HFFc6 (cell line): ENCODE results near the gene SPARC. TPM values are rescaled to one million over a fixed set of nuclear protein-coding genes. Genes with fewer than 3 reads are reported as not detected.

Source experiments
- DNase-seq: peaks from one replicate; pipeline ENCODE4 v3.0.0-alpha.2; 2018
- H3K27ac Mint-ChIP-seq: 2 replicates; pipeline ENCODE4 v1.8.0; 2020; ENCODE audit warnings: mild to moderate bottlenecking, mixed read lengths
- H3K27me3 Mint-ChIP-seq: 2 replicates; pipeline ENCODE4 v1.8.0; 2021; ENCODE audit warnings: mild to moderate bottlenecking, moderate library complexity, mixed read lengths; ENCODE audit not compliant: insufficient read depth
- H3K36me3 Mint-ChIP-seq: 2 replicates; pipeline ENCODE4 v1.8.0; 2021; ENCODE audit warnings: low read depth, mixed read lengths
- H3K4me1 Mint-ChIP-seq: 2 replicates; pipeline ENCODE4 v1.8.0; 2020; ENCODE audit warnings: low read depth, mixed read lengths
- H3K4me3 Mint-ChIP-seq: 2 replicates; pipeline ENCODE4 v1.8.0; 2020; ENCODE audit warnings: mild to moderate bottlenecking, moderate library complexity, mixed read lengths
- H3K9me3 Mint-ChIP-seq: 2 replicates; pipeline ENCODE4 v1.8.0; 2020; ENCODE audit warnings: mild to moderate bottlenecking, mixed read lengths
- total RNA-seq, 6 experiments: library from RNA; stranded (reverse); fragmentation: NEBNext Ultra II Directional; extraction: Animal tissue kit (Norgen Biotek cat#: 25700); gene quantifications; 2 replicates in 1 of 6; 3 replicates in 5 of 6; pipeline ENCODE4 v1.2.3, GENCODE V29; 2021
- TF ChIP-seq, protein P1 (sequence below): fragments of 200-600 bp; sonication (generic); IDR thresholded peaks from 2 replicates; pipeline ENCODE4 v1.5.0; 2021; ENCODE audit warnings: antibody characterized with exemption, mild to moderate bottlenecking

The SPARC gene
- total RNA-seq, 6 experiments from 2014 or later, result 3,729 to 5,836 (median 4,094) TPM

DNA sequence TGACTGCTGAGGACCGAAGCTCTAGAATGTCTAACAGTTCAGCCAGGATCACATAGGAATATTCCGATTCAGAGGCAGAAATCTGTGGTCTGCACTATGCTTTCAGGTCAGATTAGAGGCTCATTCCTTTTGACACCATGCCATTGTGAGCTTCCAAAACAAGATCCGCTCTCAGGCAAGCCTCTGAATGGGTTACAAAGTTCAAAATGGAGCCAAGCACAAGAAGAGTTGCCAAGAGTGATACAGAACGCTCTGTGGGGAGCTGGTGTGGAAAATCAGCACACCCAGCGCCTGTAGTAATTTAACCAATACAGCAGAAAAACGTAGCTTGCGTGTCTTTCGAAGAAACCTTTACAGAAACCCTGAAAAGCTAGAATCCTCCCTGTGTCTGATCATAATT, 62.2 kb downstream of the SPARC start:
- Mint-ChIP-seq H3K27me3 (peaks cover 35% of the 10 kb centered on the region), H3K4me1 (peaks cover 9% of the 10 kb centered on the region), H3K27ac (no peak overlapping the region), H3K9me3 (no peaks in the 10 kb centered on the region), H3K4me3 (no peak overlapping the region), H3K36me3 (no peaks in the 10 kb centered on the region)
- TF ChIP-seq, protein P1, sequence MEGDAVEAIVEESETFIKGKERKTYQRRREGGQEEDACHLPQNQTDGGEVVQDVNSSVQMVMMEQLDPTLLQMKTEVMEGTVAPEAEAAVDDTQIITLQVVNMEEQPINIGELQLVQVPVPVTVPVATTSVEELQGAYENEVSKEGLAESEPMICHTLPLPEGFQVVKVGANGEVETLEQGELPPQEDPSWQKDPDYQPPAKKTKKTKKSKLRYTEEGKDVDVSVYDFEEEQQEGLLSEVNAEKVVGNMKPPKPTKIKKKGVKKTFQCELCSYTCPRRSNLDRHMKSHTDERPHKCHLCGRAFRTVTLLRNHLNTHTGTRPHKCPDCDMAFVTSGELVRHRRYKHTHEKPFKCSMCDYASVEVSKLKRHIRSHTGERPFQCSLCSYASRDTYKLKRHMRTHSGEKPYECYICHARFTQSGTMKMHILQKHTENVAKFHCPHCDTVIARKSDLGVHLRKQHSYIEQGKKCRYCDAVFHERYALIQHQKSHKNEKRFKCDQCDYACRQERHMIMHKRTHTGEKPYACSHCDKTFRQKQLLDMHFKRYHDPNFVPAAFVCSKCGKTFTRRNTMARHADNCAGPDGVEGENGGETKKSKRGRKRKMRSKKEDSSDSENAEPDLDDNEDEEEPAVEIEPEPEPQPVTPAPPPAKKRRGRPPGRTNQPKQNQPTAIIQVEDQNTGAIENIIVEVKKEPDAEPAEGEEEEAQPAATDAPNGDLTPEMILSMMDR, result no peak
- DNase-seq, result no peak

DNA sequence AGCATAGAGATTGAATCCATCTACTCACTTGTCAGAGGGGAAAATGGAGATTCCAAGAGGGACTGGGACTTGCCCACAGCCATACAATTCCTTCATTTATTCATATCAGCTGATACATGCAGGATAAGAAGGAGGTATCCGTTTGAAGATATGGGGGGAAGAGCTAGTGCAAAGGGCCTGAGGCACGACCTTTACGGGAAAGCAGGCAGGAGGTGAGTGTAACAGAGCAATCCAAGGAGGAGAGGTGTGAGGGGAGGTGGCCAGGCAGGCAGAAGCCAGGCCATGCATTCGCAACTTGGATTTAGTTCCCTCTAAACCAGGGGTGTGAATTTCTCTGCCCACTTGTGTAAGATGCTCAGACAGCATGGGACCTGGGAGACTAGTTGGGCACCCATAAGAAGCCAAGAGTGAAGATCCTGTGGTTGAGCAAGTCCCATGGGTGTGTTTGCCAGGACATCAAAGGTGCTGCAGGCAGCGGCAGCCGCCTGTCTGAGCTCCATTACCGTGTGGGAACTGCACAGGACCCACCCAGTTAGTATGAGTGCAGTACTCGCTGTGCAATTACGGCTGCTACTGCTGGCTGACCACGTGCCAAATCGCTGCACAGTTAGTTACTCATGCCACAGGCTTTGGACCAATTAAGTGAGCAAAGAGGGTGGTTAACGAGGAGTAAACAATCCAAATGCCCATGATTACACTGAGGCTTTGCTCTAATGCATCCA, 64.2 kb downstream of the SPARC start:
- H3K27me3 Mint-ChIP-seq, result peaks cover 45% of the 10 kb centered on the region
- TF ChIP-seq, protein P1, result no peak
- no peaks in the 10 kb centered on the region for H3K36me3 Mint-ChIP-seq
- H3K4me3 Mint-ChIP-seq, result no peak overlapping the region
- no peak for DNase-seq
- H3K9me3 Mint-ChIP-seq, result no peaks in the 10 kb centered on the region
- no peak overlapping the region for H3K27ac Mint-ChIP-seq
- H3K4me1 Mint-ChIP-seq, result no peaks in the 10 kb centered on the region

DNA sequence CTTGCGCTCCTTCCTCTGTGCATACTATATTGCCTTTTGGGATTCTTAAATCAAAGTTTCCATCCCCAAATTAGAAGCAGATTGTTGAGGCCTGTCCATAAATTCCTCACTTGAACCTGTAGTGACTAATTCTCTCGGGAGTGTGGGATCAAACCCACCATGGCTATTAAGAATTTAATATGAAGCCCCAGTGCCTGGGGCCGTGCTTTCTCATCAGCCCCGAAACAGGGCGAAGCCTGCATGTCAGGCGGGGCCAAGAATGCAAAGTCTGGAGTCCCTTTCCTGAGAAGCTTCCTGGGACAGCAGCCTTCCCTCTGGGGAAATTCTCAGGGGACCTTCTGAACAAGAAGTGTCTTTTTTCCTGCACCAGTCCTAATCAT, 66.3 kb downstream of the SPARC start:
- Mint-ChIP-seq H3K27ac (no peak overlapping the region), H3K36me3 (no peaks in the 10 kb centered on the region), H3K27me3 (peaks cover 46% of the 10 kb centered on the region), H3K4me1 (no peaks in the 10 kb centered on the region), H3K9me3 (no peaks in the 10 kb centered on the region), H3K4me3 (no peak overlapping the region)
- DNase-seq, result no peak
- TF ChIP-seq, protein P1, result no peak

DNA sequence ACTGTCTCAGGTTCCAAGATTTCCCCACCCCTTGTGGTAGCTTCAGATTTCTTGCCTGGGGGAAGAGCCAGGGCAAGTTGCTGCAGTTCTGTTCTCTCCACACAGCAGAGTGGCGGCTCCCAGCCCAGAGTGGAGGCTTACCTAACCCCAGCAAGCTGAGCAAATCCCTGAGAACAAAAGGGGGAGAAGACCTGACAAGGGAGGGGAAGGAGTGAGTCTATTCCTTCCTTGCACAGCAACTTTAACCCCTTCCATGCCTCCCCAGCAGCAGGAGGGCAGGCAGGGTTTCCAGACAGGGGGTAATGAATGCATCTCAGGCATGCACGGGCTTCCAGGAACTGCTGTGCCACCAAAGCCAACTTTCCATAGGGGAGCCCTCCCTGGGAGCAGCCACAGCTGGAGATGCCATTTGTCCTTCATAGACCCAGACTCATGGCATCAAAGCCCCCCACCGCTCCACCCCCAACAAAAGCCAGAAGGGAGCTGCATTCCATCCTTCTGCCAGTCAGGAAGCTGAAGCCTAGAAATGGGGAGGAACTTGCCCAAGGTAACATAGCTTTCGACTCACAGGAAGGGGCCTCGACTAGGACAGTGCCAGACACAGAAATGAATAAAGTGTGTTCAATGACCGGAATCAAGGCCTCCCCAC, 66.8 kb downstream of the SPARC start:
- DNase-seq, result no peak
- H3K27ac Mint-ChIP-seq, result no peak overlapping the region
- H3K27me3 Mint-ChIP-seq, result peaks cover 41% of the 10 kb centered on the region
- H3K9me3 Mint-ChIP-seq, result no peaks in the 10 kb centered on the region
- no peaks in the 10 kb centered on the region for H3K36me3 Mint-ChIP-seq
- no peaks in the 10 kb centered on the region for H3K4me1 Mint-ChIP-seq
- TF ChIP-seq, protein P1, result no peak
- H3K4me3 Mint-ChIP-seq, result no peak overlapping the region

DNA sequence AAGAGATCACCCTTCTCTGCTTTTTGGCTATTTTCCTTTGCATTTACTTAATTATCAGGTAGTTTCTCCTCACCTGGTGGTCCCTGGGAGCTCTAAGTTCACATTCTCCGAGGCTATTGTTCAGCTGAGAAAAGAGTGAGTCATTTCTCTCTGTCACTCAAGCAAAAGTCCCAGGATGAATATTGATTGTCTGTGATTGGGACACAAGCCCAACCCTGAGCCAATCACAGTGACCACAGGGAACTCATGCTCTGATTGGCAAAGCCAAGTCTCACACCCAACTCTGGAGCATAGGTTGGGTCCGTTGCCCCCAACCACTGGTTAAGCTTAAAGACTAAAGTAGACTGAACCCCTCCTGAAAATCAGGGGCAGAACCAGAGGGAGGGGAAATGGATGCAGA, 67.8 kb downstream of the SPARC start:
- TF ChIP-seq, protein P1, result no peak
- no peaks in the 10 kb centered on the region for H3K4me1 Mint-ChIP-seq

More for the DNA sequence above, 67.8 kb downstream of the SPARC start:
- no peak for DNase-seq
- peaks cover 45% of the 10 kb centered on the region for H3K27me3 Mint-ChIP-seq
- H3K27ac Mint-ChIP-seq, result no peak overlapping the region
- H3K9me3 Mint-ChIP-seq, result no peaks in the 10 kb centered on the region
- H3K4me3 Mint-ChIP-seq, result no peak overlapping the region
- H3K36me3 Mint-ChIP-seq, result no peaks in the 10 kb centered on the region
